ENCODE measurements around the gene C5orf63. TPM values are rescaled to one million over a fixed set of nuclear protein-coding genes. Genes with fewer than 3 reads are reported as not detected.
A peak's percentile ranks its signal among the peaks of the same experiment; 100 is the strongest.

The C5orf63 gene
- polyA plus RNA-seq, 1 donor from 2014 or later, result not detected

DNA sequence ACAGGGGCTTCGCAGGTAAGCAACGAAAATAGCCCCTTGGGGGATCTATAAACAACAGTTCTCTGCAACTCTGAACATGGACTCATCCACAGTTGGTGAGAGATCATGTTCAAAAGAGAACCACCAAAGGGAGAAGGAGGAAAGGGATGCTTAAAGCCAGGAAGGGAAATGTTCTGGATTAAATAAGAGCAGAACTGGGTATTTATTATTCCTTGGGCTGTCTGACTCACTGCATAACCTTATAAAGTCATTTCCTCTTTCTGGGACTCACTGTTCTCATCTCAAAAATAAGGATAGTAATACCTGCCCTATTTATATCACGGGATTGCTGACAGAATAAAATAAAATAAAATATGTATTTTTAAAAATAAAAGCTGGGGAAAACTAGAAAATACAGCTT, 31.7 kb downstream of the C5orf63 start:
- no peak overlapping the region for H3K27ac ChIP-seq (ENCODE audit: low read length)
- no peak overlapping the region for H3K4me2 ChIP-seq (ENCODE audit: low read length)
- H3K9ac ChIP-seq (ENCODE audit: low read length), result no peak overlapping the region
- H3K4me3 ChIP-seq (ENCODE audit: low read length), result peak overlapping the region; percentile 7
- H2AFZ ChIP-seq (ENCODE audit: low read depth, low read length), result no peak overlapping the region
- H3F3A ChIP-seq (ENCODE audit: insufficient read depth, low read length, poor library complexity, severe bottlenecking), result no peaks in the 10 kb centered on the region
- no peaks in the 10 kb centered on the region for H3K9me2 ChIP-seq (ENCODE audit: insufficient read depth, low read length)
- no peaks in the 10 kb centered on the region for H4K20me1 ChIP-seq (ENCODE audit: insufficient read depth)
- H3K27me3 ChIP-seq (ENCODE audit: insufficient read depth, low read depth, low read length), result no peaks in the 10 kb centered on the region
- no peaks in the 10 kb centered on the region for H3K9me3 ChIP-seq (ENCODE audit: low read length)
- H3K79me2 ChIP-seq (replicated peaks; ENCODE audit: insufficient read depth, low read length), result no peaks in the 10 kb centered on the region
- TF ChIP-seq, protein P1, sequence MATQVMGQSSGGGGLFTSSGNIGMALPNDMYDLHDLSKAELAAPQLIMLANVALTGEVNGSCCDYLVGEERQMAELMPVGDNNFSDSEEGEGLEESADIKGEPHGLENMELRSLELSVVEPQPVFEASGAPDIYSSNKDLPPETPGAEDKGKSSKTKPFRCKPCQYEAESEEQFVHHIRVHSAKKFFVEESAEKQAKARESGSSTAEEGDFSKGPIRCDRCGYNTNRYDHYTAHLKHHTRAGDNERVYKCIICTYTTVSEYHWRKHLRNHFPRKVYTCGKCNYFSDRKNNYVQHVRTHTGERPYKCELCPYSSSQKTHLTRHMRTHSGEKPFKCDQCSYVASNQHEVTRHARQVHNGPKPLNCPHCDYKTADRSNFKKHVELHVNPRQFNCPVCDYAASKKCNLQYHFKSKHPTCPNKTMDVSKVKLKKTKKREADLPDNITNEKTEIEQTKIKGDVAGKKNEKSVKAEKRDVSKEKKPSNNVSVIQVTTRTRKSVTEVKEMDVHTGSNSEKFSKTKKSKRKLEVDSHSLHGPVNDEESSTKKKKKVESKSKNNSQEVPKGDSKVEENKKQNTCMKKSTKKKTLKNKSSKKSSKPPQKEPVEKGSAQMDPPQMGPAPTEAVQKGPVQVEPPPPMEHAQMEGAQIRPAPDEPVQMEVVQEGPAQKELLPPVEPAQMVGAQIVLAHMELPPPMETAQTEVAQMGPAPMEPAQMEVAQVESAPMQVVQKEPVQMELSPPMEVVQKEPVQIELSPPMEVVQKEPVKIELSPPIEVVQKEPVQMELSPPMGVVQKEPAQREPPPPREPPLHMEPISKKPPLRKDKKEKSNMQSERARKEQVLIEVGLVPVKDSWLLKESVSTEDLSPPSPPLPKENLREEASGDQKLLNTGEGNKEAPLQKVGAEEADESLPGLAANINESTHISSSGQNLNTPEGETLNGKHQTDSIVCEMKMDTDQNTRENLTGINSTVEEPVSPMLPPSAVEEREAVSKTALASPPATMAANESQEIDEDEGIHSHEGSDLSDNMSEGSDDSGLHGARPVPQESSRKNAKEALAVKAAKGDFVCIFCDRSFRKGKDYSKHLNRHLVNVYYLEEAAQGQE (IDR thresholded peaks at IDR 0.05; ENCODE audit: borderline replicate concordance), result no peak
- no peak for TF ChIP-seq SMC3 (conservative IDR thresholded peaks at IDR 0.05; ENCODE audit: poor library complexity)
- TF ChIP-seq, protein P2, sequence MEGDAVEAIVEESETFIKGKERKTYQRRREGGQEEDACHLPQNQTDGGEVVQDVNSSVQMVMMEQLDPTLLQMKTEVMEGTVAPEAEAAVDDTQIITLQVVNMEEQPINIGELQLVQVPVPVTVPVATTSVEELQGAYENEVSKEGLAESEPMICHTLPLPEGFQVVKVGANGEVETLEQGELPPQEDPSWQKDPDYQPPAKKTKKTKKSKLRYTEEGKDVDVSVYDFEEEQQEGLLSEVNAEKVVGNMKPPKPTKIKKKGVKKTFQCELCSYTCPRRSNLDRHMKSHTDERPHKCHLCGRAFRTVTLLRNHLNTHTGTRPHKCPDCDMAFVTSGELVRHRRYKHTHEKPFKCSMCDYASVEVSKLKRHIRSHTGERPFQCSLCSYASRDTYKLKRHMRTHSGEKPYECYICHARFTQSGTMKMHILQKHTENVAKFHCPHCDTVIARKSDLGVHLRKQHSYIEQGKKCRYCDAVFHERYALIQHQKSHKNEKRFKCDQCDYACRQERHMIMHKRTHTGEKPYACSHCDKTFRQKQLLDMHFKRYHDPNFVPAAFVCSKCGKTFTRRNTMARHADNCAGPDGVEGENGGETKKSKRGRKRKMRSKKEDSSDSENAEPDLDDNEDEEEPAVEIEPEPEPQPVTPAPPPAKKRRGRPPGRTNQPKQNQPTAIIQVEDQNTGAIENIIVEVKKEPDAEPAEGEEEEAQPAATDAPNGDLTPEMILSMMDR (IDR thresholded peaks at IDR 0.05; ENCODE audit: poor library complexity, severe bottlenecking), result no peak
- no peak for TF ChIP-seq EP300 (conservative IDR thresholded peaks at IDR 0.05; ENCODE audit: poor library complexity, severe bottlenecking)
- TF ChIP-seq EZH2 (IDR thresholded peaks at IDR 0.05; ENCODE audit: borderline replicate concordance, insufficient read depth, low read length, poor library complexity, severe bottlenecking), result no peak
- no peak for TF ChIP-seq RAD21 (conservative IDR thresholded peaks at IDR 0.05)
- no peak for TF ChIP-seq POLR2AphosphoS5 (IDR thresholded peaks at IDR 0.05)
- TF ChIP-seq MXI1 (conservative IDR thresholded peaks at IDR 0.05; ENCODE audit: poor library complexity, severe bottlenecking), result no peak
- TF ChIP-seq TAF1 (IDR thresholded peaks at IDR 0.05; ENCODE audit: low read depth), result no peak
- H3K36me3 ChIP-seq (ENCODE audit: insufficient read depth, low read length), result no peaks in the 10 kb centered on the region

DNA sequence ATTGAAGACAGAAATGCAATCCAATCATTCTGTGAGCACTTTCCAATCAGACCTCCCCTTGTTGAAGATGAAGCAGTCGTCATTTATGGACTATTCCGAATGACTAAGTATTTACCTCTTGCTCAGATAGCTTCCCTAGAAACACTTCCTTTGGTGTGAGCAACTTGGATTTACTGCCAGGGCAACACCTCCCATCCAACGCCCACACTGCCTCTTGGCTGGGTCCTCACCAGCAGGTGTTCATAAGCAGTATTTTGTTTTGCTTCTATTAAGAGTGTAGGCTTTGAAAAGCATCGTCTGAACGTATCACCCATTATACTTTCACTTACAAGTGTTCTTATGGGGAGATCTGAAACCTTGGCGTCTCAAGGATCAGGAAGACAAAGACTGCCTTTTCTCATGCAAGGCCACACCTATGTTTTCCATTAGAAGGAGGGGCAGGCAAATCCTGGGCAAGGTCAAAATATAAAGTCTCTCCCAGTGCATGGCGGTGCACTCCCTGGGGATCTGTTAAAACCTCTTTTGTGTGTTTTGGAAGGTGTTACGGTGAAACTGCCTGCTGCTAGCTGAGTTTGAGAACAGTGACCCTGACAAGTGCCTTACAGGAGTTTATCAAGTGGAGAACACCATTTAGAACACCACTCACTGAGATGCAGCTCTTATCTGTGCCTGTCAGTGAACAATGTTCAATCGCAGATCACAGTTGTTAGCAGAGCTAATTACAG, 32.3 kb downstream of the C5orf63 start:
- Histone ChIP-seq H3F3A (ENCODE audit: insufficient read depth, low read length, poor library complexity, severe bottlenecking) (no peaks in the 10 kb centered on the region), H3K27ac (ENCODE audit: low read length) (no peak overlapping the region), H4K20me1 (ENCODE audit: insufficient read depth) (no peaks in the 10 kb centered on the region), H2AFZ (ENCODE audit: low read depth, low read length) (no peak overlapping the region), H3K36me3 (ENCODE audit: insufficient read depth, low read length) (no peaks in the 10 kb centered on the region), H3K9me2 (ENCODE audit: insufficient read depth, low read length) (no peaks in the 10 kb centered on the region), H3K79me2 (replicated peaks; ENCODE audit: insufficient read depth, low read length) (no peaks in the 10 kb centered on the region), H3K9me3 (ENCODE audit: low read length) (no peaks in the 10 kb centered on the region), H3K27me3 (ENCODE audit: insufficient read depth, low read depth, low read length) (no peaks in the 10 kb centered on the region), H3K4me3 (ENCODE audit: low read length) (peak overlapping the region; percentile 7), H3K9ac (ENCODE audit: low read length) (no peak overlapping the region), H3K4me2 (ENCODE audit: low read length) (no peak overlapping the region)
- TF ChIP-seq EP300 (conservative IDR thresholded peaks at IDR 0.05; ENCODE audit: poor library complexity, severe bottlenecking) (no peak), TAF1 (IDR thresholded peaks at IDR 0.05; ENCODE audit: low read depth) (no peak), SMC3 (conservative IDR thresholded peaks at IDR 0.05; ENCODE audit: poor library complexity) (no peak), RAD21 (conservative IDR thresholded peaks at IDR 0.05) (no peak), EZH2 (IDR thresholded peaks at IDR 0.05; ENCODE audit: borderline replicate concordance, insufficient read depth, low read length, poor library complexity, severe bottlenecking) (no peak), MXI1 (conservative IDR thresholded peaks at IDR 0.05; ENCODE audit: poor library complexity, severe bottlenecking) (no peak), POLR2AphosphoS5 (IDR thresholded peaks at IDR 0.05) (no peak)
- TF ChIP-seq, protein P1 (IDR thresholded peaks at IDR 0.05; ENCODE audit: borderline replicate concordance), result no peak
- TF ChIP-seq, protein P2 (IDR thresholded peaks at IDR 0.05; ENCODE audit: poor library complexity, severe bottlenecking), result no peak
